PC-3 (cell line): ENCODE results near the gene DIRAS1. TPM values are rescaled to one million over a fixed set of nuclear protein-coding genes. Genes with fewer than 3 reads are reported as not detected.

Source experiments
- ATAC-seq: fragments of 200-7000 bp; cut with Tn5 transposase; 2 replicates; pipeline ENCODE4 v1.9.1; 2020; ENCODE audit warnings: mild to moderate bottlenecking, moderate library complexity
- BruUV-seq: library from RNA; stranded (reverse); fragments of 400-500 nt; replicated peaks from 2 replicates; lab custom pipeline; 2021; lab: Mats Ljungman, UMichigan
- CTCF ChIA-PET: fragments of 300-600 bp; sonication (Branson Sonifier 250); formaldehyde crosslinking; loops from one replicate; lab custom pipeline; 2022; ENCODE audit warnings: antibody characterized with exemption; lab: Charles Lee
- POLR2A ChIA-PET: fragments of 300-600 bp; sonication (Branson Sonifier 250); formaldehyde crosslinking; loops from one replicate; lab custom pipeline; 2022; ENCODE audit warnings: antibody characterized with exemption; ENCODE audit not compliant: unreplicated experiment; lab: Charles Lee
- DNase-seq: peaks from one replicate; pipeline ENCODE4 v3.0.0-alpha.2; 2015
- H2AFZ ChIP-seq: fragments of 300-600 bp; sonication (generic); 2 replicates; pipeline ENCODE4 v1.6.0; 2016; ENCODE audit warnings: antibody characterized with exemption, low read length
- H3F3A ChIP-seq: fragments of 300-600 bp; sonication (generic); one replicate; pipeline ENCODE4 v1.6.0; 2017; ENCODE audit warnings: antibody characterized with exemption, low read length, control low read depth, mild to moderate bottlenecking; ENCODE audit not compliant: unreplicated experiment
- H3K27ac ChIP-seq: fragments of 300-600 bp; sonication (generic); 2 replicates; pipeline ENCODE4 v1.5.1; 2016; ENCODE audit warnings: mild to moderate bottlenecking, low read length
- H3K27me3 ChIP-seq: fragments of 300-600 bp; sonication (generic); 2 replicates; pipeline ENCODE4 v1.6.1; 2016; ENCODE audit warnings: low read length, mixed read lengths
- H3K36me3 ChIP-seq: fragments of 300-600 bp; sonication (generic); 2 replicates; pipeline ENCODE4 v1.6.1; 2016; ENCODE audit warnings: low read depth, mixed run types, low read length, mixed read lengths
- H3K4me1 ChIP-seq: fragments of 300-600 bp; sonication (generic); 2 replicates; pipeline ENCODE4 v1.5.1; 2016; ENCODE audit warnings: low read length; ENCODE audit not compliant: insufficient read depth
- H3K4me2 ChIP-seq: fragments of 300-600 bp; sonication (generic); 2 replicates; pipeline ENCODE4 v1.6.0; 2016; ENCODE audit warnings: low read length
- H3K4me3 ChIP-seq: fragments of 300-600 bp; sonication (generic); 2 replicates; pipeline ENCODE4 v1.5.1; 2016; ENCODE audit warnings: mild to moderate bottlenecking, low read length, mixed read lengths
- H3K79me2 ChIP-seq: fragments of 300-600 bp; sonication (generic); 2 replicates; pipeline ENCODE4 v1.6.1; 2017; ENCODE audit warnings: low read length, mixed read lengths
- H3K9ac ChIP-seq: fragments of 300-600 bp; sonication (generic); 2 replicates; pipeline ENCODE4 v1.6.0; 2016; ENCODE audit warnings: mild to moderate bottlenecking, low read length
- H3K9me2 ChIP-seq: fragments of 300-600 bp; sonication (generic); replicated peaks from 2 replicates; pipeline ENCODE4 v1.6.1; 2016; ENCODE audit warnings: mixed run types, low read length, mixed read lengths
- H3K9me3 ChIP-seq: fragments of 300-600 bp; sonication (generic); 2 replicates; pipeline ENCODE4 v1.6.1; 2016; ENCODE audit warnings: low read length, mixed read lengths
- H4K20me1 ChIP-seq: fragments of 300-600 bp; sonication (generic); 2 replicates; pipeline ENCODE4 v1.6.1; 2016; ENCODE audit warnings: low read length, mixed read lengths
- EZH2 ChIP-seq: fragments of 300-600 bp; sonication (generic); IDR thresholded peaks from one replicate; pipeline ENCODE4 v1.6.1; 2017; ENCODE audit warnings: antibody characterized with exemption, mild to moderate bottlenecking, low read length; ENCODE audit not compliant: unreplicated experiment
- EZH2phosphoT487 ChIP-seq: fragments of 300-600 bp; sonication (generic); IDR thresholded peaks from 2 replicates; pipeline ENCODE4 v1.6.1; 2018; ENCODE audit warnings: mild to moderate bottlenecking, antibody characterized with exemption, low read length, borderline replicate concordance
- intact Hi-C: fragments of 100-400 bp; cut with micrococcal nuclease; formaldehyde crosslinking; loops from 2 replicates; pipeline ENCODE4 v1.9.0; 2023
- total RNA-seq: library from RNA; depleted of rRNA; stranded (reverse); fragments of >200 nt; gene quantifications from 2 replicates; pipeline ENCODE4 v1.2.3, GENCODE V29; 2014
- TF ChIP-seq, protein P1 (sequence below): fragments of 300-600 bp; sonication (generic); conservative IDR thresholded peaks from 2 replicates; pipeline ENCODE4 v1.5.1; 2017; ENCODE audit warnings: antibody characterized with exemption, low read depth, mild to moderate bottlenecking, low read length

Gene DIRAS1
- total RNA-seq, 1 experiment from 2014 or later, result 2.0 TPM

DNA sequence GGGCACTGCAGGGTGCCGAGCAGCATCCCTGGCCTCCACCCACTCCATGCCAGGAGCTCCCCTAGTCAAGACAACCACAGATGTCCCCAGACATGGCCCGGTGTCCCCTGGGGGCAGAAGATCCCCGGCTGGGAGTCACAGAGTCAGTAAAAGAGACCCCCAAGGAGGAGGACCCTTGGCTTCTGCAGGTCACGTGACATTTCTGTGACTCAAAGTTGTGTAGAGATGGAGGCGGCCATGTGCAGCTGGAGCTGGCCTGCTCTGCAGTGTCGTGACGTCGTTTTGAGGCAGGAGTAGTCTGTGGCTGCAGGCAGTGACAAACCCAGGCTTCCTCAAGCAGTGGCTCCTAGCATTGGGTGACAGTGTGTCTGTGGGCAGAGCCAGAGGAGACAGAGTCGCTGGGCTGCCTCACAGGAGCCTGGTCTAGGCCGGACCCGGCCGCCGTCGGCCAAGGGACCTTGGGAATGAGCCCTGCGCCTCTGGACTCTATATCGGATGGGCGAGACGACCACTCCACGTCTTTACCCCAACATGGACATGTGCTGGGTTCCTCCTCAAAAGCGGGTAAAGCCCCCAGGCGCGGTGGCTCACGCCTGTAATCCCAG, 7.7 kb upstream of the DIRAS1 start:
- intact Hi-C loops, result no loop called here
- ChIA-PET CTCF (no interaction called here), POLR2A (no interaction called here)
- Histone ChIP-seq H3K9me2 (no peaks in the 10 kb centered on the region), H2AFZ (no peak overlapping the region), H3K36me3 (no peaks in the 10 kb centered on the region), H3K4me3 (no peak overlapping the region), H3F3A (no peaks in the 10 kb centered on the region), H4K20me1 (no peaks in the 10 kb centered on the region), H3K4me1 (peaks cover 13% of the 10 kb centered on the region), H3K4me2 (no peak overlapping the region), H3K27ac (no peak overlapping the region), H3K9ac (no peak overlapping the region), H3K27me3 (no peaks in the 10 kb centered on the region), H3K9me3 (no peaks in the 10 kb centered on the region), H3K79me2 (no peaks in the 10 kb centered on the region)
- DNase-seq (no peak), ATAC-seq (no peak)
- TF ChIP-seq EZH2 (no peak), EZH2phosphoT487 (no peak)
- TF ChIP-seq, protein P1, sequence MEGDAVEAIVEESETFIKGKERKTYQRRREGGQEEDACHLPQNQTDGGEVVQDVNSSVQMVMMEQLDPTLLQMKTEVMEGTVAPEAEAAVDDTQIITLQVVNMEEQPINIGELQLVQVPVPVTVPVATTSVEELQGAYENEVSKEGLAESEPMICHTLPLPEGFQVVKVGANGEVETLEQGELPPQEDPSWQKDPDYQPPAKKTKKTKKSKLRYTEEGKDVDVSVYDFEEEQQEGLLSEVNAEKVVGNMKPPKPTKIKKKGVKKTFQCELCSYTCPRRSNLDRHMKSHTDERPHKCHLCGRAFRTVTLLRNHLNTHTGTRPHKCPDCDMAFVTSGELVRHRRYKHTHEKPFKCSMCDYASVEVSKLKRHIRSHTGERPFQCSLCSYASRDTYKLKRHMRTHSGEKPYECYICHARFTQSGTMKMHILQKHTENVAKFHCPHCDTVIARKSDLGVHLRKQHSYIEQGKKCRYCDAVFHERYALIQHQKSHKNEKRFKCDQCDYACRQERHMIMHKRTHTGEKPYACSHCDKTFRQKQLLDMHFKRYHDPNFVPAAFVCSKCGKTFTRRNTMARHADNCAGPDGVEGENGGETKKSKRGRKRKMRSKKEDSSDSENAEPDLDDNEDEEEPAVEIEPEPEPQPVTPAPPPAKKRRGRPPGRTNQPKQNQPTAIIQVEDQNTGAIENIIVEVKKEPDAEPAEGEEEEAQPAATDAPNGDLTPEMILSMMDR, result no peak
- no TSS peak for BruUV-seq

DNA sequence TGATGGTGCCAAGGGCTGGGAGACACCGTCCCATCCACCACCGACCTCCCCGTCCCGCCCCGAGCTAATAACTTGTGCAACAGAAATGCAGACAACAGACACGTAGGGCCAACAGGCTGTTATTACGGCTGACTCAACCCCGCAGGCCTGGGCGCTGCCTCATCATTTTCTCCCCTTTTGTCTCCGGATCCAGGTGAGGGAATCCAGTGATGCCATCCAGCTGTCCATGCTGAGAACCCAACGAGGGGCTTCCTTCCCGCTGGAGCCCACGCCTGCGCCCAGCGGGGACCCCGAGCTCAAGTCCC, 6.4 kb upstream of the DIRAS1 start:
- peak; percentile 60 for ATAC-seq
- ChIA-PET POLR2A (no interaction called here), CTCF (no interaction called here)
- Histone ChIP-seq H3K79me2 (no peaks in the 10 kb centered on the region), H3K36me3 (no peaks in the 10 kb centered on the region), H3K9ac (no peak overlapping the region), H3K27me3 (no peaks in the 10 kb centered on the region), H3K9me2 (no peaks in the 10 kb centered on the region), H3F3A (no peaks in the 10 kb centered on the region), H3K4me3 (no peak overlapping the region), H2AFZ (peak overlapping the region; percentile 53; the same call in 1 of the 2 replicates), H3K4me1 (peaks cover 22% of the 10 kb centered on the region), H3K4me2 (peak overlapping the region; percentile 71), H4K20me1 (no peaks in the 10 kb centered on the region), H3K9me3 (no peaks in the 10 kb centered on the region), H3K27ac (no peak overlapping the region)
- peak; percentile 51 for DNase-seq
- no peak for TF ChIP-seq EZH2
- no peak for TF ChIP-seq EZH2phosphoT487
- TF ChIP-seq, protein P1, result no peak
- intact Hi-C loops, result no loop called here
- no TSS peak for BruUV-seq

DNA sequence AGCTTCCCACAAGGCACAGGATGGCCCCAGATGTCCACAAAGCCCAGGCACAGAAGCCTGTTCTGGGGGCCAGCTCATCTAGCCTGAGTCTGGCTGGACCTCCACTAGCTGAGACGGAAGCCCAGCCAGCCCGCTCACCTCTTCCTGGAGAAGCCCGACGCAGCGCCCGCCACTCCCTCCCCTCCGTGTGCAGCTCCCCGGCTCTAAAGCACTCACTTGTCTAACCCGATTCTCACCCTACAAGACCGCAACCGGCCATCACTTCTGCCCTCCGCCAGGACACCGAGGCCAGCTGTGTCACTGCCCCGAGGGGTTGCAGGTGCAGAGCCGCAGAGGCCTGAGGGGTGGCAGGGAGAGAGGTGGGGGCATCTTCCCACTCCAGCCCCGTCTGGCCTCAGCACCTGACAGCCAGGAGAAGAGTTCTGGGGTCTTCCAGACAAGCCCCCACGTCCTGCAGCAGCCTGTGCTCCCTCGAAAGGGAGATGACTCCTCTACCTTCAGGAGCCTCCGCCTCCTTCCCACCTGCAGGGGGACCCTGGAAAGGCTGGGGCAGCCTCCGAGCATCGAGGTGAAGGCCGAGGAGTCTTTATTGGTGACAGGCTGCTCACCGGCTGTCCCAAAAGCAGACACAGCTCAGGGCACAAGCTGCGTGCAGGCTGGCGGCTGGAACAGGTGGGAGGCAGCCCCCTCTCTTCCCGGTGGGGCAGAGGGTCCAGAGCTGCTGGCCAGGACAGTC, 5.9 kb upstream of the DIRAS1 start:
- peak; percentile 42 for ATAC-seq
- H3K4me1 ChIP-seq, result peaks cover 22% of the 10 kb centered on the region
- peak overlapping the region; percentile 71 for H3K4me2 ChIP-seq
- H3F3A ChIP-seq, result no peaks in the 10 kb centered on the region
- BruUV-seq, result no TSS peak
- H4K20me1 ChIP-seq, result no peaks in the 10 kb centered on the region
- no peak overlapping the region for H3K27ac ChIP-seq
- no peaks in the 10 kb centered on the region for H3K79me2 ChIP-seq
- POLR2A ChIA-PET, result no interaction called here
- H3K9me3 ChIP-seq, result no peaks in the 10 kb centered on the region
- intact Hi-C loops, result no loop called here
- H3K9ac ChIP-seq, result no peak overlapping the region
- no peaks in the 10 kb centered on the region for H3K36me3 ChIP-seq
- peak overlapping the region; percentile 53; the same call in 1 of the 2 replicates for H2AFZ ChIP-seq
- CTCF ChIA-PET, result no interaction called here
- no peaks in the 10 kb centered on the region for H3K27me3 ChIP-seq
- H3K4me3 ChIP-seq, result no peak overlapping the region
- TF ChIP-seq EZH2phosphoT487, result no peak
- TF ChIP-seq, protein P1, result no peak
- no peak for TF ChIP-seq EZH2
- peak; percentile 35 for DNase-seq
- no peaks in the 10 kb centered on the region for H3K9me2 ChIP-seq
